ENCODE measurements around the gene CNTD1. TPM values are rescaled to one million over a fixed set of nuclear protein-coding genes. Genes with fewer than 3 reads are reported as not detected.

Gene CNTD1
- total RNA-seq, 1 experiment from 2014 or later: 0.13 TPM

GRCh38 chr17:42783062-42783790 is 15.4 kb upstream of the CNTD1 start:
- no peak for DNase-seq (ENCODE audit: low read depth, low spot score)

DNA sequence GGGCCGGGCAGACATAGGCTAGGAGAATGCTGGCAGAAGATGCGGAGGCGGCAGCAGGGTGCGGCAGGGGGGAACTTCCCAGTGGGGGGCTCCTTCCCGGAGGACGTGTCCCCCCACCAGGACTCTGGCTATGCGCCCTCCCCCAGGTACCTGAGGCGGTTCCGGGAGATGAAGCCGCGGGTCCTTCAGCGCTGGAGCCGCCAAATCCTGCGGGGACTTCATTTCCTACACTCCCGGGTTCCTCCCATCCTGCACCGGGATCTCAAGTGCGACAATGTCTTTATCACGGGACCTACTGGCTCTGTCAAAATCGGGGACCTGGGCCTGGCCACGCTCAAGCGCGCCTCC is 14.9 kb upstream of the CNTD1 start:
- in situ Hi-C loops (cut with HindIII; ENCODE audit: low pct_unique_long_range_greater_than_20kb, low sequenced_read_pairs): no loop called here
- CTCF ChIA-PET: no interaction called here
- Histone ChIP-seq H3K4me3 (ENCODE audit: low read depth in 2 of 2, low read length in 2 of 2) (no peak overlapping the region), H3K4me1 (ENCODE audit: control insufficient read depth, insufficient read depth, low read length) (peaks cover 19% of the 10 kb centered on the region), H3K27ac (ENCODE audit: low read length) (no peak overlapping the region), H3K9me3 (ENCODE audit: control insufficient read depth, insufficient read depth, low read depth, low read length) (no peaks in the 10 kb centered on the region), H3K36me3 (ENCODE audit: control insufficient read depth, insufficient read depth, low read length) (no peaks in the 10 kb centered on the region), H3K27me3 (ENCODE audit: control insufficient read depth, insufficient read depth, low read length) (no peaks in the 10 kb centered on the region)
- ATAC-seq: no peak
- intact Hi-C loops (cut with micrococcal nuclease; ENCODE audit: unreplicated experiment): no loop called here
- DNase-seq (ENCODE audit: low read depth, low spot score): no peak
- no TSS peak for BruUV-seq (replicated peaks)
- TF ChIP-seq REST (IDR thresholded peaks at IDR 0.05; ENCODE audit: insufficient read depth in 1 of 2, low read depth in 2 of 2, low read length in 1 of 2): no peak
- no peak for TF ChIP-seq TCF7L2 (IDR thresholded peaks at IDR 0.05; ENCODE audit: low read depth, low read length)
- no peak for TF ChIP-seq POLR2AphosphoS5 (IDR thresholded peaks at IDR 0.05; ENCODE audit: low read depth, low read length)
- TF ChIP-seq CTCF (IDR thresholded peaks at IDR 0.05): no peak
- no peak for TF ChIP-seq SIN3A (IDR thresholded peaks at IDR 0.05; ENCODE audit: borderline replicate concordance, insufficient read depth, low read depth, low read length)
- POLR2A ChIA-PET: no interaction called here

More at GRCh38 chr17:42783062-42783790, 15.4 kb upstream of the CNTD1 start:
- ChIA-PET CTCF (no interaction called here), POLR2A (no interaction called here)
- Histone ChIP-seq H3K9me3 (ENCODE audit: control insufficient read depth, insufficient read depth, low read depth, low read length) (no peaks in the 10 kb centered on the region), H3K27ac (ENCODE audit: low read length) (no peak overlapping the region), H3K36me3 (ENCODE audit: control insufficient read depth, insufficient read depth, low read length) (no peaks in the 10 kb centered on the region), H3K4me1 (ENCODE audit: control insufficient read depth, insufficient read depth, low read length) (peaks cover 19% of the 10 kb centered on the region), H3K27me3 (ENCODE audit: control insufficient read depth, insufficient read depth, low read length) (no peaks in the 10 kb centered on the region), H3K4me3 (ENCODE audit: low read depth in 2 of 2, low read length in 2 of 2) (no peak overlapping the region)
- ATAC-seq: no peak
- in situ Hi-C loops (cut with HindIII; ENCODE audit: low pct_unique_long_range_greater_than_20kb, low sequenced_read_pairs): no loop called here
- intact Hi-C loops (cut with micrococcal nuclease; ENCODE audit: unreplicated experiment): no loop called here
- BruUV-seq (replicated peaks): no TSS peak
- TF ChIP-seq TCF7L2 (IDR thresholded peaks at IDR 0.05; ENCODE audit: low read depth, low read length) (no peak), REST (IDR thresholded peaks at IDR 0.05; ENCODE audit: insufficient read depth in 1 of 2, low read depth in 2 of 2, low read length in 1 of 2) (no peak), SIN3A (IDR thresholded peaks at IDR 0.05; ENCODE audit: borderline replicate concordance, insufficient read depth, low read depth, low read length) (no peak), POLR2AphosphoS5 (IDR thresholded peaks at IDR 0.05; ENCODE audit: low read depth, low read length) (no peak), CTCF (IDR thresholded peaks at IDR 0.05) (no peak)
